ENCODE data around the gene CFB. TPM values are rescaled to one million over a fixed set of nuclear protein-coding genes. Genes with fewer than 3 reads are reported as not detected.

Gene CFB
- total and polyA plus RNA-seq, 2 of the 13 experiments (the other 11 are each of a cell fraction or from before 2014, with no cell fraction given) = 171 to 513 TPM

DNA sequence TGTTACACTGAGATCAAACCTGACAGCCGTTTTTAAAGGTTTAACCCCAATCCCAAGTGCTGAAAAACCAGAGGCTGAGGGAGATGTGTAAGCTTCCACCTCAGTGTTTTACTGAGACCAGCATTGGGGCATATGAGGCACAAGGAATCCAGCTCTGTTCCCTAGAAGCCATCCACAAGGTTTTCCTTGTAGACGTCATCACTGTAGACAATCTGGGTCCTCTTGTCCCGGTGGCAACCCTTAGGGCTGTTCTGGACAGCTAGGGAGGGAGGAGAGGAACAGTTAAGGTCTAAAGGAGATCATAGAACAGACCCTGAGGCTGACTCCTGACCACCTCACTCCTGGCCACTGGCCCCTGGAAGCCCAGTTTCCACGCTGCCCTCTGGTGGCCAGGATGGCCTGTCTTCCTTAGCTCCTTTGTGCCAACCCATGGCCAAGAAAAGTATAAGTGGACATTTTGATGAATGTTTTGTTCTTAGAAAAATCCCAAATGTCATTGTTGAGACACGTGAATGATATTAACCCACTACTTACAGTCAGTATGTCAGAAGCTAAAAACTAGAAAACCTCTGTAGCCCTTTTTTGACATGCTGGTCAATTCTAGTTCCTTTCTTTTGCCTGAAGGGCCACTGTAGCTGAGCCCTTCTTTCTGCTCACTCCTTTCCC is 6.4 kb downstream of the CFB start (continued):
- TF ChIP-seq BRF2 (CRISPR knock-in tag; IDR thresholded peaks at IDR 0.05) (no peak), RNF2 (conservative IDR thresholded peaks at IDR 0.05; ENCODE audit: low read depth) (no peak), FOXM1 (CRISPR knock-in tag; IDR thresholded peaks at IDR 0.05) (no peak), ZNF3 (CRISPR knock-in tag; IDR thresholded peaks at IDR 0.05) (no peak), ZBTB25 (CRISPR knock-in tag; IDR thresholded peaks at IDR 0.05) (no peak), JUNB (CRISPR knock-in tag; IDR thresholded peaks at IDR 0.05; ENCODE audit: borderline replicate concordance) (no peak), DDIT3 (CRISPR knock-in tag; IDR thresholded peaks at IDR 0.05) (no peak), ZNF629 (CRISPR knock-in tag; conservative IDR thresholded peaks at IDR 0.05) (no peak), NFKB2 (CRISPR knock-in tag; IDR thresholded peaks at IDR 0.05; ENCODE audit: borderline replicate concordance) (no peak), ZNF207 (IDR thresholded peaks at IDR 0.05; ENCODE audit: borderline replicate concordance) (no peak), SIX4 (CRISPR knock-in tag; IDR thresholded peaks at IDR 0.05) (0 out of 2 replicates have a peak, but pooled peaks have one; percentile 23), MZF1 (CRISPR knock-in tag; IDR thresholded peaks at IDR 0.05; ENCODE audit: borderline replicate concordance) (no peak), ZNF274 (CRISPR knock-in tag; IDR thresholded peaks at IDR 0.05) (no peak), KDM6A (CRISPR knock-in tag; IDR thresholded peaks at IDR 0.05; ENCODE audit: low read depth) (no peak), ZNF282 (IDR thresholded peaks at IDR 0.05; ENCODE audit: partially characterized antibody) (no peak), ZNF567 (CRISPR knock-in tag; IDR thresholded peaks at IDR 0.05; ENCODE audit: borderline replicate concordance) (no peak), IKZF1 (IDR thresholded peaks at IDR 0.05) (no peak), MTF1 (CRISPR knock-in tag; IDR thresholded peaks at IDR 0.05) (no peak), ZMYM4 (CRISPR knock-in tag; IDR thresholded peaks at IDR 0.05) (no peak), ZNF883 (CRISPR knock-in tag; IDR thresholded peaks at IDR 0.05; ENCODE audit: not compliant biosample characterization) (no peak), DNMT3B (CRISPR knock-in tag; conservative IDR thresholded peaks at IDR 0.05) (no peak), DRAP1 (CRISPR knock-in tag; IDR thresholded peaks at IDR 0.05) (no peak), ZBTB21 (CRISPR knock-in tag; IDR thresholded peaks at IDR 0.05) (no peak), KAT8 (CRISPR knock-in tag; IDR thresholded peaks at IDR 0.05) (peak; percentile 59; the same call in 1 of the 2 replicates), MIER2 (CRISPR knock-in tag; IDR thresholded peaks at IDR 0.05) (peak; percentile 50; the same call in 1 of the 2 replicates)
- TF ChIP-seq, protein P1, sequence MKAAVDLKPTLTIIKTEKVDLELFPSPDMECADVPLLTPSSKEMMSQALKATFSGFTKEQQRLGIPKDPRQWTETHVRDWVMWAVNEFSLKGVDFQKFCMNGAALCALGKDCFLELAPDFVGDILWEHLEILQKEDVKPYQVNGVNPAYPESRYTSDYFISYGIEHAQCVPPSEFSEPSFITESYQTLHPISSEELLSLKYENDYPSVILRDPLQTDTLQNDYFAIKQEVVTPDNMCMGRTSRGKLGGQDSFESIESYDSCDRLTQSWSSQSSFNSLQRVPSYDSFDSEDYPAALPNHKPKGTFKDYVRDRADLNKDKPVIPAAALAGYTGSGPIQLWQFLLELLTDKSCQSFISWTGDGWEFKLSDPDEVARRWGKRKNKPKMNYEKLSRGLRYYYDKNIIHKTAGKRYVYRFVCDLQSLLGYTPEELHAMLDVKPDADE (CRISPR knock-in tag; IDR thresholded peaks at IDR 0.05) = no peak
- TF ChIP-seq, protein P2, sequence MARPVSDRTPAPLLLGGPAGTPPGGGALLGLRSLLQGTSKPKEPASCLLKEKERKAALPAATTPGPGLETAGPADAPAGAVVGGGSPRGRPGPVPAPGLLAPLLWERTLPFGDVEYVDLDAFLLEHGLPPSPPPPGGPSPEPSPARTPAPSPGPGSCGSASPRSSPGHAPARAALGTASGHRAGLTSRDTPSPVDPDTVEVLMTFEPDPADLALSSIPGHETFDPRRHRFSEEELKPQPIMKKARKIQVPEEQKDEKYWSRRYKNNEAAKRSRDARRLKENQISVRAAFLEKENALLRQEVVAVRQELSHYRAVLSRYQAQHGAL (CRISPR knock-in tag; IDR thresholded peaks at IDR 0.05; ENCODE audit: not compliant biosample characterization) = no peak
- TF ChIP-seq, protein P3, sequence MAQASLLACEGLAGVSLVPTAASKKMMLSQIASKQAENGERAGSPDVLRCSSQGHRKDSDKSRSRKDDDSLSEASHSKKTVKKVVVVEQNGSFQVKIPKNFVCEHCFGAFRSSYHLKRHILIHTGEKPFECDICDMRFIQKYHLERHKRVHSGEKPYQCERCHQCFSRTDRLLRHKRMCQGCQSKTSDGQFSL (CRISPR knock-in tag; IDR thresholded peaks at IDR 0.05) = no peak
